ENCODE data around the gene ASPHD1. TPM values are rescaled to one million over a fixed set of nuclear protein-coding genes. Genes with fewer than 3 reads are reported as not detected.

ASPHD1 gene
- total and polyA plus RNA-seq, 2 of the 4 experiments (the other 2 are of a cell fraction), result 4.1 to 14.5 TPM

GRCh38 chr16:29896841-29897240, 3.4 kb upstream of the ASPHD1 start:
- WGBS, 2 experiments (ENCODE audit: extremely low coverage in 2 of 2, insufficient read length in 1 of 2), result no CpG with 5 or more reads among the region's 15 CpGs
- Histone ChIP-seq H3K4me1 (ENCODE audit: control insufficient read depth, insufficient read depth, low read length) (peaks cover 9% of the 10 kb centered on the region), H2BK120ac (ENCODE audit: low read depth, low read length) (no peak overlapping the region), H3K36me3 (ENCODE audit: control insufficient read depth, insufficient read depth, low read length) (0 out of 2 replicates have a peak, but pooled peaks cover 2% of the 10 kb centered on the region), H4K91ac (ENCODE audit: insufficient read depth, low read depth, low read length) (no peak overlapping the region), H3K56ac (ENCODE audit: extremely low read depth, insufficient read depth, low read length) (no peak overlapping the region), H3K4me3 (ENCODE audit: insufficient read depth, low read depth, low read length) (no peak overlapping the region), H3K14ac (replicated peaks; ENCODE audit: low read depth, low read length) (no peak overlapping the region), H4K20me1 (ENCODE audit: insufficient read depth, low read length) (peaks cover 7% of the 10 kb centered on the region; the same call in 1 of the 2 replicates), H3K27ac (ENCODE audit: insufficient read depth, low read length) (no peak overlapping the region), H3K9ac (ENCODE audit: low read depth, low read length) (no peak overlapping the region), H2AK9ac (replicated peaks; ENCODE audit: low read depth, low read length, poor library complexity) (no peak overlapping the region), H2BK15ac (ENCODE audit: low read depth, low read length) (no peak overlapping the region), H3K4me2 (ENCODE audit: low read depth, low read length) (no peak overlapping the region), H3K79me1 (ENCODE audit: low read depth in 1 of 2, low read length in 2 of 2) (peaks cover under 1 to 13% of the 10 kb centered on the region in 2 experiments; a peak in 3 of 4 replicates), H4K8ac (ENCODE audit: low read depth in 2 of 2, low read length in 2 of 2) (no peak overlapping the region), H3K18ac (ENCODE audit: low read depth, low read length) (no peak overlapping the region), H3K4ac (ENCODE audit: low read depth, low read length) (no peak overlapping the region), H2AK5ac (ENCODE audit: low read depth, low read length) (no peak overlapping the region), H4K5ac (ENCODE audit: low read depth, low read length) (no peak overlapping the region), H3K9me1 (ENCODE audit: insufficient read depth, low read length) (no peaks in the 10 kb centered on the region; the same call in 1 of the 2 replicates), H3K27me3 (ENCODE audit: control insufficient read depth, insufficient read depth, low read length) (peaks cover 5% of the 10 kb centered on the region; the same call in 1 of the 2 replicates), H2BK20ac (ENCODE audit: low read depth, low read length) (no peak overlapping the region), H2BK5ac (ENCODE audit: low read depth, low read length, poor library complexity, severe bottlenecking) (no peak overlapping the region), H2AFZ (replicated peaks; ENCODE audit: low read length, poor library complexity) (no peak overlapping the region), H3K23ac (ENCODE audit: low read depth, low read length) (no peak overlapping the region), H3K9me3 (ENCODE audit: control insufficient read depth, insufficient read depth, low read length) (no peaks in the 10 kb centered on the region)
- dilution Hi-C loops (cut with HindIII; ENCODE audit: low sequenced_read_pairs, unreplicated experiment) (no loop called here), intact Hi-C loops (cut with micrococcal nuclease) (no loop called here), in situ Hi-C loops (cut with MboI; ENCODE audit: low sequenced_read_pairs) (no loop called here)
- ATAC-seq (ENCODE audit: low read depth) (no peak), DNase-seq (no peak)
- POLR2A ChIA-PET (ENCODE audit: unreplicated experiment), result no interaction called here
- TF ChIP-seq RCOR1 (IDR thresholded peaks at IDR 0.05; ENCODE audit: insufficient replicate concordance, low read length) (no peak), MAFK (IDR thresholded peaks at IDR 0.05; ENCODE audit: low read depth, low read length) (no peak), NFE2L2 (IDR thresholded peaks at IDR 0.05; ENCODE audit: low read depth, low read length) (no peak), ELK1 (IDR thresholded peaks at IDR 0.05; ENCODE audit: borderline replicate concordance, low read depth, low read length) (no peak), POLR2A (IDR thresholded peaks at IDR 0.05; ENCODE audit: low read depth, low read length) (no peak), RFX5 (IDR thresholded peaks at IDR 0.05; ENCODE audit: low read depth, low read length) (no peak)
- CTCF ChIA-PET, result no interaction called here
- no TSS peak for BruUV-seq (replicated peaks)

All from IMR-90 (cell line).